NCI-H748 (cell line): Measurements from ENCODE around the gene VSIG10L.

Experiments used
- DNase-seq: peaks from one replicate; lab custom pipeline; 2025; ENCODE audit not compliant: unreplicated experiment; lab: John Stamatoyannopoulos, UW

The VSIG10L gene

GRCh38 chr19:51318687-51319648 is 23.0 kb downstream of the VSIG10L start:
- no peak for DNase-seq

DNA sequence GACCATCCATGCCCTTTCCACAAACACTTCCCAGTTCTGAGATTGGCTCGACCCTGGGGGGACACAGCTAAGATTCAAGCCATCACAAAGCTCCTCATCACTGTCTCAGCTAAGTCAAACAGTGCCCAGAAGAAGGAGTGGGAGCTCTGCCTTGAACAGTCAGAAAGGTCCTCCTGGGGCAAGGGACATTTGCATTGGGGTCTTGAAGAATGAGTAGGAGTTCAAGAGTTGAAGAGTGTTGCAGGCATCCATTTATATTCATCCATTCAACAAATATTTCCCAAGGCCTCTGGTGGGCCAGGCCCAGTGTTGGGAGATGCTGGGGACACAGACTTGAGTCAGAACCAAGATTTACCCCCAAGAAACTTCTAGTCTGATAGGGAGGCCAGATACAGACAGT is 24.0 kb downstream of the VSIG10L start:
- DNase-seq: no peak

DNA sequence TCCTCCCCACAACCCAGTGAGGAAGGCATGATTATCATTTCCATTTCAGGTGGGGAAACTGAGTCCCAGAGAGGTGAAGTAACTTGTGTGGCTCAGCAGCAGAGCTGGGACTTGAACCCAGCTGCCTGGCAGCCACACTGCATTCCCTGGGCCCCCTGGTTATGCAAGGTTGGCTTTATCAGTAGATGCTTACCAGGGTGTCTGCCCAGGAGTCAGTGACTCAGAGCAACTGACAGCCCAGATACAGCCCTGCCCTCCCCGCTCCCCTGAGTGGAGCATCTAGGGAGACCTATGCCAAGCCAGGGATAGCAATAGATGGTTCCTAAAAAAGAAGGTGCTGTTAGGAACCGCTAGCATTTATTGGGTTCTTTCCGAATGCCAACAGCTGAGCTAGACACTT is 24.6 kb downstream of the VSIG10L start:
- no peak for DNase-seq

DNA sequence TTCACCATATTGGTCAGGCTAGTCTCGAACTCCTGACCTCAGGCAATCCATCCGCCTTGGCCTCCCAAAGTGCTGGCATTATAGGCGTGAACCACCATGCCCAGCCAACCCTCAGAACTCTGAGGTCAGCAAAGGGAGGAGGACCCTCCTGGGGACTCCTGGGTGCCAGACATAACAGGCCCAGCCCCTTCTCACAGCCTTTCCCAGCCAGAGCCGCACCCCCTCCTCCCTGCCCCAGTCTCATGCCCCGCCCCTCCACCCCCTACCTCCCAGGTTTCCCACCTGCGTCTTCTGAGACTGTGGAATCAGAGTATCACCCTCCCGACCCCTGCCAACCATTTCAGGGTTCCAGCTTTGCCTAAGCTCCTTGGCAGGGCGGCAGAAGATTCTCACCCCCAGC is 25.3 kb downstream of the VSIG10L start:
- no peak for DNase-seq

DNA sequence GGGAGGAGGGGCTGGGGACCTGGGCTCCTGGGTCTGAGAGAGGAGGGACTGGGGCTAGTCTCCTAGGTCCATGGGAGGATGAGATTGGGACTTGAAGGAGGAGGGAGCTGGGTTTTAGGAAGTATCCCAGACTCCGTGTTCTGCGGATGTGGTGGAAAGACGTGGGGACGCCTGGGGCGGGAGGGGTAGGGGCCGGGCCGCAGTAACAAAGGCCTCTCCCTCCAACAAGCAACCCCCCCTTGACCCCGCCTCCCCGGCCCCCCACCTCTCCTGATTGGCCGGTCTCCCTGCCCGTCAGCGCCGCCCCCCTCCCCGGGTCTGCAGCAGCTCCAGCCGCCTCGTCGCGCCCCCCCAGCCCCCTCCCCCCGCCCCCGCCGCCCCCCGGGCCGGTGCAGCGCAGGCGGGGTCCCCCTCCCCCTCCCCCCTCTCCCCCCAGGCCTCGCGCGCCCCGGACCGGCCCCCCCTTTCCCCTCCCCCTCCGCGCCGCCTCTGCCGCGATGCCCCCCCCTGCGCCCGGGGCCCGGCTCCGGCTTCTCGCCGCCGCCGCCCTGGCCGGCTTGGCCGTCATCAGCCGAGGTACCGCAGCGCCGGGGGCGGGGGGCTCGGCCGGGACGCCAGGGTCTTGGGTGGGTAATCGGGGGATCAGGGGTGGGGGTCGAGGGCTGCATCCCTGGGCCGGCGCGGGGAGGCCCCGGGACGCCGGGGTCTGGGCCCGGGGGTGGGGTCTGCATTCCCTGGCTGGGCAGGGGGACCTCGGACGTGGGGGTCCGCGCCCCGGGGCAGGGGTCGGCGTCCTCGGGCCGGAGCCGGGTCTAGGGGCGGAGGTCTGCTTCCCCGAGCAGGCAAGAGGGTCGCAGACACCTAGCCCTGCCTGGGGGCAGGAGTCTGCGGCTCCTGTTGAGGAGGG is 30.3 kb downstream of the VSIG10L start, which contains the start of gene IGLON5:
Gene IGLON5, plus strand, starts transcription at position 294 of the 907 bp plus-strand sequence. Its CDS starts 204 bp downstream, at position 498.
- no peak for DNase-seq

- no peak for DNase-seq
These were observed 36.5 kb downstream of the VSIG10L start for GRCh38 chr19:51305479-51305878.

- DNase-seq: no peak
These were observed 40.7 kb downstream of the VSIG10L start for GRCh38 chr19:51301266-51301665.

GRCh38 chr19:51297406-51297805 is 44.5 kb downstream of the VSIG10L start:
- DNase-seq: no peak

GRCh38 chr19:51296336-51297093 is 45.4 kb downstream of the VSIG10L start:
- DNase-seq: no peak

GRCh38 chr19:51295382-51296126 is 46.4 kb downstream of the VSIG10L start:
- DNase-seq: no peak

GRCh38 chr19:51294977-51295375 is 47.0 kb downstream of the VSIG10L start:
- DNase-seq: no peak

GRCh38 chr19:51294211-51294976 is 47.5 kb downstream of the VSIG10L start:
- no peak for DNase-seq

DNA sequence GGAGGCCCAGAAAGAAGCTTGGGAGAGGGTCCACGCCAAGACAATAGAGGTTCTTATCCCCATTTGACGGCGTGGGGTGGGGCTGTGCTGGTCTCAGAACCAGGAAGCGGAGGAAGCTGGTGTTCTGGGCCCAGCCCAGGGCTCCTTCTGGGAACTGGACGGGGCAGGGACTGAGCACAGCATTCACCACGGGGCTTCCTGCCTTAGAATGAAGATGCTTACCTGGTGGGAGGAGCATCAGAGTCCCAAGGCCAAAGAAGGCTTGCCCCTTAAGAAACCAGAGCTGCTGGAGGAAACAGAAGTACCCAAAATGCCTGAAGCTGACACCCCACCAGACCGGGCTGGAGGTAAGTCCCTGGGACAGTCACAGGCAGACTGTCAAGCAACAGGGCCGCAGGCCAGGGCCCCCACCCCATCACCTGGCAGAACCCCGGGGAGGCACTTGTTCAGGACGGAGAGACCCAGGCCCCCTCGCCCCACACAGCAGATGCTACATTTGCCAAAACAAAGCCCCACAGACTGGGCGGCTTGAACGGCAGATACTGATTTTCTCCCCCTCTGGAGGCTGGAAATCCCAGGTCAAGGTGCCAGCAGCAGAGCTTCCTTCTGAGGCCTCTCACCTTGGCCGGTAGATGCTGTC is 48.2 kb downstream of the VSIG10L start:
- no peak for DNase-seq

GRCh38 chr19:51292971-51293370 is 49.0 kb downstream of the VSIG10L start:
- DNase-seq: no peak

GRCh38 chr19:51289635-51290034 is 52.3 kb downstream of the VSIG10L start:
- no peak for DNase-seq

- DNase-seq: no peak
These were observed 56.3 kb downstream of the VSIG10L start for GRCh38 chr19:51285682-51286081.

DNA sequence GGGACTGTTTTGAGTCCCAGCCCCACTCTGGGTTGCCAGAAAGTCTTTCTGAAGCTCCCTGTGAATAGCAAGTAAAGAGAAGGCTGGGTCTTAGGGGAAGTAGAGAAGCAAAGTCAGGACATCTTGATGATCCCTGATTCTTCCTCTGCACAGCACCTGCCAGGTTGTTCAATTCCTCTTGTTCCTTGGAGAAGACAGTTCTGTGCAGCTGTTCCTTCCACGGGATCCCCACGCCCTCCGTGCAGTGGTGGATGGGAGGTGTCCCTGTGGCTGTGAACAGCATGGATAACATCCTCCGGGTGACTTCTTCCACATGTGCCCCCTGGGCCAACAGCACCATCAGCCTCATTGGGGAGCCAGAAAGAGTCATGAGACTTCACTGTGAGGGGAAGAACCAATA is 59.6 kb downstream of the VSIG10L start:
- DNase-seq: no peak
